Astrocyte (in vitro differentiated cells and primary cell): ENCODE measurements around the gene IQCM.

Experiments used
- EZH2 ChIP-seq: IDR thresholded peaks from 2 replicates; pipeline ENCODE4 v1.6.1; 2012; ENCODE audit warnings: mild to moderate bottlenecking, low read length, inconsistent platforms; ENCODE audit not compliant: insufficient read depth
- TF ChIP-seq, protein P1 (sequence below): IDR thresholded peaks from 2 replicates; pipeline ENCODE4 v1.5.1; 2011; ENCODE audit warnings: low read depth, mild to moderate bottlenecking, inconsistent platforms, low read length, moderate library complexity; ENCODE audit not compliant: insufficient read depth

DNA sequence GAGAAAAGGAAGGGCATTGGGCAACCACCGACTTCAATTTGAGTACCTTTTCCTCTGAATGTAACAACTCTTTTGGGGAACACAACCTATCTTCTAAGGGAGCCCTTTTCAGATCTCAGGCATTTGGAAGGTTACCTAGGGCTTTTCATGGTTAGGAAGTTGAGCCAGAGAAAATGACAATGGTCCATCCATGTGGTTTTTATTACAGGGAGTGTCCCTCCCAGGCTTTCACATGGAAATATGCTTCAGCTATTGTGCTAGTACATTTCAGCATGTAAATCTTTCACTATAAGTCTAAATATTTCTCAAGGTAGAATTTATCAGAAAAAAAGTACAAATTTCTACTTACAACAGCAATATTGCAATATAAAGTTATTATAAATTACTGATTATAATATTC lies 259.8 kb downstream of the IQCM start:
- TF ChIP-seq, protein P1, sequence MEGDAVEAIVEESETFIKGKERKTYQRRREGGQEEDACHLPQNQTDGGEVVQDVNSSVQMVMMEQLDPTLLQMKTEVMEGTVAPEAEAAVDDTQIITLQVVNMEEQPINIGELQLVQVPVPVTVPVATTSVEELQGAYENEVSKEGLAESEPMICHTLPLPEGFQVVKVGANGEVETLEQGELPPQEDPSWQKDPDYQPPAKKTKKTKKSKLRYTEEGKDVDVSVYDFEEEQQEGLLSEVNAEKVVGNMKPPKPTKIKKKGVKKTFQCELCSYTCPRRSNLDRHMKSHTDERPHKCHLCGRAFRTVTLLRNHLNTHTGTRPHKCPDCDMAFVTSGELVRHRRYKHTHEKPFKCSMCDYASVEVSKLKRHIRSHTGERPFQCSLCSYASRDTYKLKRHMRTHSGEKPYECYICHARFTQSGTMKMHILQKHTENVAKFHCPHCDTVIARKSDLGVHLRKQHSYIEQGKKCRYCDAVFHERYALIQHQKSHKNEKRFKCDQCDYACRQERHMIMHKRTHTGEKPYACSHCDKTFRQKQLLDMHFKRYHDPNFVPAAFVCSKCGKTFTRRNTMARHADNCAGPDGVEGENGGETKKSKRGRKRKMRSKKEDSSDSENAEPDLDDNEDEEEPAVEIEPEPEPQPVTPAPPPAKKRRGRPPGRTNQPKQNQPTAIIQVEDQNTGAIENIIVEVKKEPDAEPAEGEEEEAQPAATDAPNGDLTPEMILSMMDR, result no peak
- no peak for TF ChIP-seq EZH2
